OCI-LY7 (cell line): ENCODE measurements around the gene ATP8B3.

Source experiments
- EZH2phosphoT487 ChIP-seq: fragments of 200-600 bp; sonication (generic); IDR thresholded peaks from 2 replicates; pipeline ENCODE4 v1.6.1; 2018; ENCODE audit warnings: low read depth, borderline replicate concordance, mild to moderate bottlenecking, mixed run types, antibody characterized with exemption, low read length, moderate library complexity, mixed read lengths
- TF ChIP-seq, protein P1 (sequence below): fragments of 200-600 bp; sonication (generic); conservative IDR thresholded peaks from 2 replicates; pipeline ENCODE4 v1.5.1; 2014; ENCODE audit warnings: mild to moderate bottlenecking, antibody characterized with exemption, low read length, moderate library complexity, mixed read lengths

- TF ChIP-seq, protein P1, sequence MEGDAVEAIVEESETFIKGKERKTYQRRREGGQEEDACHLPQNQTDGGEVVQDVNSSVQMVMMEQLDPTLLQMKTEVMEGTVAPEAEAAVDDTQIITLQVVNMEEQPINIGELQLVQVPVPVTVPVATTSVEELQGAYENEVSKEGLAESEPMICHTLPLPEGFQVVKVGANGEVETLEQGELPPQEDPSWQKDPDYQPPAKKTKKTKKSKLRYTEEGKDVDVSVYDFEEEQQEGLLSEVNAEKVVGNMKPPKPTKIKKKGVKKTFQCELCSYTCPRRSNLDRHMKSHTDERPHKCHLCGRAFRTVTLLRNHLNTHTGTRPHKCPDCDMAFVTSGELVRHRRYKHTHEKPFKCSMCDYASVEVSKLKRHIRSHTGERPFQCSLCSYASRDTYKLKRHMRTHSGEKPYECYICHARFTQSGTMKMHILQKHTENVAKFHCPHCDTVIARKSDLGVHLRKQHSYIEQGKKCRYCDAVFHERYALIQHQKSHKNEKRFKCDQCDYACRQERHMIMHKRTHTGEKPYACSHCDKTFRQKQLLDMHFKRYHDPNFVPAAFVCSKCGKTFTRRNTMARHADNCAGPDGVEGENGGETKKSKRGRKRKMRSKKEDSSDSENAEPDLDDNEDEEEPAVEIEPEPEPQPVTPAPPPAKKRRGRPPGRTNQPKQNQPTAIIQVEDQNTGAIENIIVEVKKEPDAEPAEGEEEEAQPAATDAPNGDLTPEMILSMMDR = no peak
- no peak for TF ChIP-seq EZH2phosphoT487
Measured at GRCh38 chr19:1852581-1853128, 40.6 kb upstream of the ATP8B3 start.
